Activated T-cell treated with anti-CD3 and anti-CD28 coated beads, Interleukin-2, amount 50 U/mL, for 72 hours (primary cell): ENCODE data around the gene ICAM2. TPM values are rescaled to one million over a fixed set of nuclear protein-coding genes. Genes with fewer than 3 reads are reported as not detected.

ENCODE experiments used
- ATAC-seq, 2 donors: fragments of 150-1000 bp; cut with Tn5 transposase; replicated peaks in 1 of 2; 2 replicates each; pipeline ENCODE4 v1.10.0; 2021; ENCODE audit warnings: moderate library complexity in 2 of 2, mild to moderate bottlenecking in 1 of 2
- DNase-seq, 2 donors: peaks; one replicate each; pipeline ENCODE4 v3.0.0; 2021 to 2022; ENCODE audit warnings: mixed read lengths in 1 of 2
- H3K27ac Mint-ChIP-seq: one replicate; pipeline ENCODE4 v1.8.0; 2022; ENCODE audit warnings: mild to moderate bottlenecking, moderate library complexity, mixed read lengths
- H3K27me3 Mint-ChIP-seq: one replicate; pipeline ENCODE4 v1.8.0; 2022; ENCODE audit warnings: low read depth, mixed read lengths
- H3K36me3 Mint-ChIP-seq, 2 donors: one replicate each; pipeline ENCODE4 v1.8.0; 2022; ENCODE audit warnings: mixed read lengths in 2 of 2, mild to moderate bottlenecking in 1 of 2; ENCODE audit not compliant: insufficient read depth in 2 of 2
- H3K4me1 Mint-ChIP-seq: one replicate; pipeline ENCODE4 v1.8.0; 2022; ENCODE audit warnings: low read depth, mixed read lengths
- H3K4me3 Mint-ChIP-seq, 2 donors: one replicate each; pipeline ENCODE4 v1.8.0; 2022; ENCODE audit warnings: mild to moderate bottlenecking in 2 of 2, mixed read lengths in 2 of 2, moderate library complexity in 2 of 2
- H3K9me3 Mint-ChIP-seq, 2 donors: one replicate each; pipeline ENCODE4 v1.8.0; 2022; ENCODE audit warnings: mixed read lengths in 2 of 2
- total RNA-seq, 2 donors: library from RNA; stranded (reverse); gene quantifications; one replicate each; pipeline ENCODE4 v1.2.3, GENCODE V29; 2022

Gene ICAM2
- total RNA-seq, 2 donors from 2014 or later: 49.9 to 55.7 TPM

GRCh38 chr17:64004903-64005733, 15.3 kb downstream of the ICAM2 start:
- DNase-seq (no peak), ATAC-seq (no peak)
- H3K4me3 Mint-ChIP-seq: no peak overlapping the region
- H3K36me3 Mint-ChIP-seq: peaks cover 1 to 2% of the 10 kb centered on the region in 2 donors
- H3K27ac Mint-ChIP-seq: no peak overlapping the region
- H3K4me1 Mint-ChIP-seq: peaks cover 23% of the 10 kb centered on the region
- no peaks in the 10 kb centered on the region for H3K9me3 Mint-ChIP-seq
- H3K27me3 Mint-ChIP-seq: no peaks in the 10 kb centered on the region

GRCh38 chr17:64004218-64004770, 16.1 kb downstream of the ICAM2 start:
- H3K4me3 Mint-ChIP-seq: no peak overlapping the region
- ATAC-seq (no peak), DNase-seq (no peak)
- H3K27ac Mint-ChIP-seq: peak overlapping the region; percentile 33
- H3K9me3 Mint-ChIP-seq: no peaks in the 10 kb centered on the region
- peaks cover 1 to 2% of the 10 kb centered on the region in 2 donors for H3K36me3 Mint-ChIP-seq
- peaks cover 20% of the 10 kb centered on the region for H3K4me1 Mint-ChIP-seq
- H3K27me3 Mint-ChIP-seq: no peaks in the 10 kb centered on the region

- DNase-seq: no peak
- peaks cover 21% of the 10 kb centered on the region for H3K4me1 Mint-ChIP-seq
- H3K4me3 Mint-ChIP-seq: no peak overlapping the region
- no peaks in the 10 kb centered on the region for H3K27me3 Mint-ChIP-seq
- peak overlapping the region; percentile 33 for H3K27ac Mint-ChIP-seq
- H3K9me3 Mint-ChIP-seq: no peaks in the 10 kb centered on the region
- no peak for ATAC-seq
- peaks cover 1 to 2% of the 10 kb centered on the region in 2 donors for H3K36me3 Mint-ChIP-seq
These were observed 16.8 kb downstream of the ICAM2 start for GRCh38 chr17:64003526-64004121.

- no peak for DNase-seq
- H3K27ac Mint-ChIP-seq: no peak overlapping the region
- H3K36me3 Mint-ChIP-seq: peaks cover 1 to 2% of the 10 kb centered on the region in 2 donors
- H3K4me3 Mint-ChIP-seq: no peak overlapping the region
- no peaks in the 10 kb centered on the region for H3K27me3 Mint-ChIP-seq
- H3K9me3 Mint-ChIP-seq: no peaks in the 10 kb centered on the region
- peaks cover 27% of the 10 kb centered on the region for H3K4me1 Mint-ChIP-seq
- ATAC-seq: no peak
These were observed 17.5 kb downstream of the ICAM2 start for GRCh38 chr17:64002658-64003525.

GRCh38 chr17:64001763-64002529, 18.5 kb downstream of the ICAM2 start:
- Mint-ChIP-seq H3K36me3 (peaks cover 1 to 2% of the 10 kb centered on the region in 2 donors), H3K9me3 (no peaks in the 10 kb centered on the region), H3K4me1 (peaks cover 24% of the 10 kb centered on the region), H3K4me3 (no peak overlapping the region), H3K27me3 (no peaks in the 10 kb centered on the region), H3K27ac (no peak overlapping the region)
- ATAC-seq: no peak
- DNase-seq: no peak

- peak overlapping the region in 1 of 2 donors; percentile 17 for H3K4me3 Mint-ChIP-seq
- H3K9me3 Mint-ChIP-seq: no peaks in the 10 kb centered on the region
- H3K4me1 Mint-ChIP-seq: peaks cover 24% of the 10 kb centered on the region
- no peak for DNase-seq
- peaks cover 1 to 2% of the 10 kb centered on the region in 2 donors for H3K36me3 Mint-ChIP-seq
- no peak for ATAC-seq
- H3K27ac Mint-ChIP-seq: no peak overlapping the region
- no peaks in the 10 kb centered on the region for H3K27me3 Mint-ChIP-seq
These were observed 19.3 kb downstream of the ICAM2 start for GRCh38 chr17:64001091-64001579.

GRCh38 chr17:63999680-64000531, 20.5 kb downstream of the ICAM2 start:
- Mint-ChIP-seq H3K4me3 (peak overlapping the region; percentile 22 to 95), H3K27me3 (no peaks in the 10 kb centered on the region), H3K36me3 (peaks cover under 1 to 2% of the 10 kb centered on the region in 2 donors), H3K27ac (no peak overlapping the region), H3K9me3 (no peaks in the 10 kb centered on the region), H3K4me1 (peaks cover 24% of the 10 kb centered on the region)
- DNase-seq (no peak), ATAC-seq (no peak)

- peak; percentile 27 to 42 for ATAC-seq
- Mint-ChIP-seq H3K27me3 (no peaks in the 10 kb centered on the region), H3K4me1 (peaks cover 24% of the 10 kb centered on the region), H3K27ac (no peak overlapping the region), H3K9me3 (no peaks in the 10 kb centered on the region), H3K4me3 (peak overlapping the region; percentile 82 to 95), H3K36me3 (peaks cover 0 to 2% of the 10 kb centered on the region in 2 donors)
- peak; percentile 23 to 32 for DNase-seq
These were observed 21.4 kb downstream of the ICAM2 start for GRCh38 chr17:63998721-63999679.

GRCh38 chr17:63998050-63998720, 22.2 kb downstream of the ICAM2 start, which contains the start of gene PRR29:
PRR29 (plus strand) TSS chr17:63998351; CDS start chr17:63998365, 14 bp downstream.
- ATAC-seq (peak; percentile 84 to 86), DNase-seq (peak; percentile 70 to 79)
- H3K4me1 Mint-ChIP-seq: peaks cover 30% of the 10 kb centered on the region
- no peaks in the 10 kb centered on the region for H3K36me3 Mint-ChIP-seq
- no peaks in the 10 kb centered on the region for H3K27me3 Mint-ChIP-seq
- peak within 1 kb of the TSS; percentile 66 for H3K27ac Mint-ChIP-seq
- H3K4me3 Mint-ChIP-seq: peak within 1 kb of the TSS; percentile 82 to 95
- no peaks in the 10 kb centered on the region for H3K9me3 Mint-ChIP-seq

- DNase-seq: no peak
- Mint-ChIP-seq H3K36me3 (no peaks in the 10 kb centered on the region), H3K27ac (peak overlapping the region; percentile 66), H3K4me1 (peaks cover 34% of the 10 kb centered on the region), H3K27me3 (peaks cover 5% of the 10 kb centered on the region), H3K9me3 (no peaks in the 10 kb centered on the region), H3K4me3 (peak overlapping the region; percentile 82 to 95)
- ATAC-seq: no peak
These were observed 22.9 kb downstream of the ICAM2 start for GRCh38 chr17:63997341-63998048.
